OCI-LY1 (cell line): ENCODE results near the gene GPR137C.

Source experiments
- EZH2 ChIP-seq: fragments of 200-600 bp; sonication (generic), shearing (Covaris generic); IDR thresholded peaks from 2 replicates; pipeline ENCODE4 v1.8.0; 2017; ENCODE audit warnings: borderline replicate concordance, mixed run types, mild to moderate bottlenecking, antibody characterized with exemption, low read length, moderate library complexity, mixed read lengths
- TF ChIP-seq, protein P1 (sequence below): fragments of 200-600 bp; sonication (generic), shearing (Covaris generic); IDR thresholded peaks from 2 replicates; pipeline ENCODE4 v1.5.1; 2017; ENCODE audit warnings: mild to moderate bottlenecking, antibody characterized with exemption, low read length, moderate library complexity, mixed read lengths

DNA sequence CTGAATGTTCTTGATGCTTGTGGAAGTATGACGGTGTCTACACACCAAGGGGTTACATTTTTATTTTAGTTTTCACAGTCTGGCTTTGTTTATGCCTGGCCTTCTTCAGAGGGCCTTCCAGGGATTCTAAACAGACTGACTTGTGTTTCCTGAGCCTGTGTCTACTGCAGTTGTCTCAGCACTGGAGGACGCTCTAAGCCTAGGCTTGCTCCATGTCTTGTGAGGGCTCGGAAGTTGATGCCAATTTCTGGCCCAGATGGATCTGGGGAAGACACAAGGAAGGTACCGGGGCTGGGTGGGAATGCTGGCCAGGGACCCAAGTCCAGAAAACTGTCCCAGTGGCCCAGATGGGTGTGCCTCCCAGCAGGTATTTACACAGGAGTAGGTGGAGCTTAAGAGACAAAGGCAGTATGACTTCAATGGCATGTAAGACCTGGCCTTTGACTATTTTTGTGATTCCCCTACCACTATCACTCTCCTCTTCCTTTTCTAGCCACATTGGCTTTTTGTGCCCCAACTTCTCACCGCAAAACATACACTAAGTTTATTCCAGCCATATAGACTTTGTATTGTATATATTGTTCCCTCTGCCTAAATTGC, 56.9 kb downstream of the GPR137C start:
- TF ChIP-seq EZH2: no peak
- TF ChIP-seq, protein P1, sequence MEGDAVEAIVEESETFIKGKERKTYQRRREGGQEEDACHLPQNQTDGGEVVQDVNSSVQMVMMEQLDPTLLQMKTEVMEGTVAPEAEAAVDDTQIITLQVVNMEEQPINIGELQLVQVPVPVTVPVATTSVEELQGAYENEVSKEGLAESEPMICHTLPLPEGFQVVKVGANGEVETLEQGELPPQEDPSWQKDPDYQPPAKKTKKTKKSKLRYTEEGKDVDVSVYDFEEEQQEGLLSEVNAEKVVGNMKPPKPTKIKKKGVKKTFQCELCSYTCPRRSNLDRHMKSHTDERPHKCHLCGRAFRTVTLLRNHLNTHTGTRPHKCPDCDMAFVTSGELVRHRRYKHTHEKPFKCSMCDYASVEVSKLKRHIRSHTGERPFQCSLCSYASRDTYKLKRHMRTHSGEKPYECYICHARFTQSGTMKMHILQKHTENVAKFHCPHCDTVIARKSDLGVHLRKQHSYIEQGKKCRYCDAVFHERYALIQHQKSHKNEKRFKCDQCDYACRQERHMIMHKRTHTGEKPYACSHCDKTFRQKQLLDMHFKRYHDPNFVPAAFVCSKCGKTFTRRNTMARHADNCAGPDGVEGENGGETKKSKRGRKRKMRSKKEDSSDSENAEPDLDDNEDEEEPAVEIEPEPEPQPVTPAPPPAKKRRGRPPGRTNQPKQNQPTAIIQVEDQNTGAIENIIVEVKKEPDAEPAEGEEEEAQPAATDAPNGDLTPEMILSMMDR: no peak
